ENCODE results near the gene RAD23A.

DNA sequence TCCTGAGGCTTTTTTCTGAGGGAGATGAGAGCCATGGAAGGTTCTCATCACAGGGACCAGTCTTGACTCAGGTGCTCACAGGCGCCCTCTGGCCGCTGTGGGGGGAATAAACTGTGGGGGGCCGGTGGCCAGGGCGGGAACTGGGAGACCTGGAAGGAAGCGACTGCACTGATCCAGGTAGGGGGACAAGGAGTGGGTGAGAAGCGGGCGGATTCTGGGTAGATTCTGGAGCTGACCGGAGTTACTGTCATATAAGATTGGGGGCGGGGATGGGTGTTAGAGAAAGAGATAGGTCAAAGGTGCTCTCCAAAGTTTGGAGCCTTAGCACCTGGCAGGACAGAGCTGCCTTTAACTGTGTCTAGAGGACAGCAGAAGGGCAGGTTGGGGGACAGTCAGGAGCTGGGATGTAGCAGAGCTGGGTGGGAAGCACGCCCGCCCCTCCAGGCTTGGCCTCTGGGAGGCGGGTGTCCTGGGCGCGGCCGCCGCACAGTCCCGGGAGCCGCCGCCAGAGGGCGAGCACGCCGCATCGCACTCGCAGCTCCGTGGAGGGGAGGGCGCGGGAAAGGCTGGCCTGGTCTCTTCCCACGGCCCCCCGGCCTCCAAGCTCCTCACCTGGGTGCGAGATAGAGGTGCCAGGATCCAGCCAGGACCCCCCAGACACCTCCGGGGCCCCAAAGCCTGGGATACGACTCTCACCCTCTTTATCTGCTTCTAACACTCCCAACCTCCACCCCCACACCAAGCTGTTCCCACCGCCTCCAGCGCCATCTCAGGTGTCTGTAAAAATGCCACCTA lies 19.6 kb downstream of the RAD23A start:
- TF ChIP-seq, protein P1, sequence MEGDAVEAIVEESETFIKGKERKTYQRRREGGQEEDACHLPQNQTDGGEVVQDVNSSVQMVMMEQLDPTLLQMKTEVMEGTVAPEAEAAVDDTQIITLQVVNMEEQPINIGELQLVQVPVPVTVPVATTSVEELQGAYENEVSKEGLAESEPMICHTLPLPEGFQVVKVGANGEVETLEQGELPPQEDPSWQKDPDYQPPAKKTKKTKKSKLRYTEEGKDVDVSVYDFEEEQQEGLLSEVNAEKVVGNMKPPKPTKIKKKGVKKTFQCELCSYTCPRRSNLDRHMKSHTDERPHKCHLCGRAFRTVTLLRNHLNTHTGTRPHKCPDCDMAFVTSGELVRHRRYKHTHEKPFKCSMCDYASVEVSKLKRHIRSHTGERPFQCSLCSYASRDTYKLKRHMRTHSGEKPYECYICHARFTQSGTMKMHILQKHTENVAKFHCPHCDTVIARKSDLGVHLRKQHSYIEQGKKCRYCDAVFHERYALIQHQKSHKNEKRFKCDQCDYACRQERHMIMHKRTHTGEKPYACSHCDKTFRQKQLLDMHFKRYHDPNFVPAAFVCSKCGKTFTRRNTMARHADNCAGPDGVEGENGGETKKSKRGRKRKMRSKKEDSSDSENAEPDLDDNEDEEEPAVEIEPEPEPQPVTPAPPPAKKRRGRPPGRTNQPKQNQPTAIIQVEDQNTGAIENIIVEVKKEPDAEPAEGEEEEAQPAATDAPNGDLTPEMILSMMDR (IDR thresholded peaks at IDR 0.05; ENCODE audit: poor library complexity, severe bottlenecking), result peak; percentile 99
- TF ChIP-seq MXI1 (conservative IDR thresholded peaks at IDR 0.05; ENCODE audit: poor library complexity, severe bottlenecking) (peak; percentile 20), TAF1 (IDR thresholded peaks at IDR 0.05; ENCODE audit: low read depth) (no peak), POLR2AphosphoS5 (IDR thresholded peaks at IDR 0.05) (no peak), EZH2 (IDR thresholded peaks at IDR 0.05; ENCODE audit: borderline replicate concordance, insufficient read depth, low read length, poor library complexity, severe bottlenecking) (no peak), RAD21 (conservative IDR thresholded peaks at IDR 0.05) (peak; percentile 76)
- TF ChIP-seq, protein P2, sequence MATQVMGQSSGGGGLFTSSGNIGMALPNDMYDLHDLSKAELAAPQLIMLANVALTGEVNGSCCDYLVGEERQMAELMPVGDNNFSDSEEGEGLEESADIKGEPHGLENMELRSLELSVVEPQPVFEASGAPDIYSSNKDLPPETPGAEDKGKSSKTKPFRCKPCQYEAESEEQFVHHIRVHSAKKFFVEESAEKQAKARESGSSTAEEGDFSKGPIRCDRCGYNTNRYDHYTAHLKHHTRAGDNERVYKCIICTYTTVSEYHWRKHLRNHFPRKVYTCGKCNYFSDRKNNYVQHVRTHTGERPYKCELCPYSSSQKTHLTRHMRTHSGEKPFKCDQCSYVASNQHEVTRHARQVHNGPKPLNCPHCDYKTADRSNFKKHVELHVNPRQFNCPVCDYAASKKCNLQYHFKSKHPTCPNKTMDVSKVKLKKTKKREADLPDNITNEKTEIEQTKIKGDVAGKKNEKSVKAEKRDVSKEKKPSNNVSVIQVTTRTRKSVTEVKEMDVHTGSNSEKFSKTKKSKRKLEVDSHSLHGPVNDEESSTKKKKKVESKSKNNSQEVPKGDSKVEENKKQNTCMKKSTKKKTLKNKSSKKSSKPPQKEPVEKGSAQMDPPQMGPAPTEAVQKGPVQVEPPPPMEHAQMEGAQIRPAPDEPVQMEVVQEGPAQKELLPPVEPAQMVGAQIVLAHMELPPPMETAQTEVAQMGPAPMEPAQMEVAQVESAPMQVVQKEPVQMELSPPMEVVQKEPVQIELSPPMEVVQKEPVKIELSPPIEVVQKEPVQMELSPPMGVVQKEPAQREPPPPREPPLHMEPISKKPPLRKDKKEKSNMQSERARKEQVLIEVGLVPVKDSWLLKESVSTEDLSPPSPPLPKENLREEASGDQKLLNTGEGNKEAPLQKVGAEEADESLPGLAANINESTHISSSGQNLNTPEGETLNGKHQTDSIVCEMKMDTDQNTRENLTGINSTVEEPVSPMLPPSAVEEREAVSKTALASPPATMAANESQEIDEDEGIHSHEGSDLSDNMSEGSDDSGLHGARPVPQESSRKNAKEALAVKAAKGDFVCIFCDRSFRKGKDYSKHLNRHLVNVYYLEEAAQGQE (IDR thresholded peaks at IDR 0.05; ENCODE audit: borderline replicate concordance), result no peak
